Caco-2 (cell line): ENCODE measurements around the gene DNAAF5. TPM values are rescaled to one million over a fixed set of nuclear protein-coding genes. Genes with fewer than 3 reads are reported as not detected.

Source experiments
- BruUV-seq: library from RNA; stranded (reverse); fragments of 400-500 nt; replicated peaks from 2 replicates; lab custom pipeline; 2021; lab: Mats Ljungman, UMichigan
- CTCF ChIA-PET: fragments of 300-600 bp; sonication (Branson Sonifier 250); formaldehyde crosslinking; loops from one replicate; lab custom pipeline; 2022; ENCODE audit warnings: antibody characterized with exemption; lab: Charles Lee
- POLR2A ChIA-PET: fragments of 300-600 bp; sonication (Branson Sonifier 250); formaldehyde crosslinking; loops from one replicate; lab custom pipeline; 2022; ENCODE audit warnings: antibody characterized with exemption; lab: Charles Lee
- DNase-seq, 2 experiments: peaks; one replicate each; pipeline versions ENCODE4 v3.0.0 to v3.0.0-alpha.2; 2020 to 2022
- H3K27me3 ChIP-seq: replicated peaks from 2 replicates; pipeline ENCODE4 v1.6.0; 2011; ENCODE audit warnings: low read length; ENCODE audit not compliant: control insufficient read depth, insufficient read depth
- H3K36me3 ChIP-seq: 2 replicates; pipeline ENCODE4 v1.5.1; 2011; ENCODE audit warnings: low read length; ENCODE audit not compliant: control insufficient read depth, insufficient read depth
- H3K4me1 ChIP-seq: fragments of 250-450 bp; sonication (Bioruptor Pico); 2 replicates; pipeline ENCODE4 v1.5.1; 2020; ENCODE audit warnings: mild to moderate bottlenecking
- H3K4me3 ChIP-seq: 2 replicates; pipeline ENCODE4 v1.5.1; 2011; ENCODE audit warnings: low read depth, mild to moderate bottlenecking, control low read depth, low read length
- H3K9me3 ChIP-seq: fragments of 250-450 bp; sonication (Bioruptor Pico); 2 replicates; pipeline ENCODE4 v1.5.1; 2020; ENCODE audit warnings: mild to moderate bottlenecking, moderate library complexity
- H3K27ac Mint-ChIP-seq: one replicate; pipeline ENCODE4 v1.8.0; 2022; ENCODE audit warnings: mixed read lengths; ENCODE audit not compliant: unreplicated experiment
- H3K27me3 Mint-ChIP-seq: one replicate; pipeline ENCODE4 v1.8.0; 2022; ENCODE audit warnings: mixed read lengths; ENCODE audit not compliant: insufficient read depth, unreplicated experiment
- H3K36me3 Mint-ChIP-seq: one replicate; pipeline ENCODE4 v1.8.0; 2022; ENCODE audit warnings: mild to moderate bottlenecking, mixed read lengths; ENCODE audit not compliant: insufficient read depth, unreplicated experiment
- H3K4me1 Mint-ChIP-seq: one replicate; pipeline ENCODE4 v1.8.0; 2022; ENCODE audit warnings: low read depth, mixed read lengths; ENCODE audit not compliant: unreplicated experiment
- H3K4me3 Mint-ChIP-seq: one replicate; pipeline ENCODE4 v1.8.0; 2022; ENCODE audit warnings: mild to moderate bottlenecking, moderate library complexity, mixed read lengths; ENCODE audit not compliant: unreplicated experiment
- H3K9me3 Mint-ChIP-seq: one replicate; pipeline ENCODE4 v1.8.0; 2022; ENCODE audit warnings: mixed read lengths; ENCODE audit not compliant: unreplicated experiment
- intact Hi-C: fragments of 100-400 bp; cut with micrococcal nuclease; formaldehyde crosslinking; loops from one replicate; pipeline ENCODE4 v1.10.0; 2022; ENCODE audit not compliant: unreplicated experiment
- total RNA-seq: library from RNA; stranded (reverse); gene quantifications from 2 replicates; pipeline ENCODE4 v1.2.3, GENCODE V29; 2022
- TF ChIP-seq, protein P1 (sequence below), 2 experiments: fragments of 200-600 bp in 1 of 2; IDR thresholded peaks; 1 replicate in 1 of 2; 2 replicates in 1 of 2; pipeline versions ENCODE4 v1.5.1 to v1.8.0; 2011 to 2022; ENCODE audit warnings: antibody characterized with exemption in 1 of 2, control low read depth in 1 of 2, inconsistent platforms in 1 of 2, low read depth in 1 of 2, low read length in 1 of 2, mild to moderate bottlenecking in 1 of 2, moderate library complexity in 1 of 2; ENCODE audit not compliant: insufficient read depth in 1 of 2, severe bottlenecking in 1 of 2, unreplicated experiment in 1 of 2

DNAAF5 gene
- total RNA-seq, 1 experiment from 2014 or later = 51.4 TPM

DNA sequence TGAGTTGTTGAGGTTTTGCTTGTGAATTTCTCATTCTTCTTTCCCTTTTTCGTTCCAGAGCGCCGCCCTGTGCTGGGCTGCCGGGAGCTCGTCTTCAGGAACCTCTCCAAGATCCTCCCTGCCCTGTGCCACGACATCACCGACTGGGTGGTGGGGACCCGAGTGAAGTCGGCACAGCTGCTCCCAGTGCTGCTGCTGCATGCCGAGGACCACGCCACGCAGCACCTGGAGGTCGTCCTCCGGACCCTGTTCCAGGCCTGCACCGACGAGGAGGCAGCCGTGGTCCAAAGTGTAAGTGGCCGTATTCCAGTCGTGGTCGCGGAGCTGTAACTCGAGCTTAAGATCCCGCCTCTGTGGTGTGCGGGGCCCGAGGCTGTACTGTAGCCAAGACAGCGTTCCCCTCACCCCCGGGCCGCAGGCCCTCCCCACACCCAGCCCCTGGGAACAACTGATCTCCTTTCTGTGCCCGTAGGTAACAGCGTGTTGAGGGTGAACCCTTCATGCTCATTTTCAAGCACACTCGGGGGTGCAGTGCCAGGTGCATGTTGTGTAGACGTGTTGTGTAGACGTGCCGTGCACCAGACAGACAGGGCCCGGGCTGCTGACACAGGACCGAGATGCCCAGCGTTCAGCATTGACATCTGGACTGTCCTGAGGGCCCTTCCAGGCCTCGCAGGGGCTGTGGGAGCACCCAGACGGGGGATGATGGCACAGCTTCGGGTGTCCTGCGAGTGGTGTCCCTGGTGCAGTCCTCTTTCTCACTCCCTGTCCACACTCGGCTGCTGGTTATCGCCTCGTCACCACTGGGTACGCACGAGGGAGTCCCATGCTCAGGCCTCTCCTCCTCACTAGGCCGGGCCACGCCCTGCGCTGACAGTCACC, 28.3 kb downstream of the DNAAF5 start:
- no peaks in the 10 kb centered on the region for H3K9me3 ChIP-seq
- TF ChIP-seq, protein P1, sequence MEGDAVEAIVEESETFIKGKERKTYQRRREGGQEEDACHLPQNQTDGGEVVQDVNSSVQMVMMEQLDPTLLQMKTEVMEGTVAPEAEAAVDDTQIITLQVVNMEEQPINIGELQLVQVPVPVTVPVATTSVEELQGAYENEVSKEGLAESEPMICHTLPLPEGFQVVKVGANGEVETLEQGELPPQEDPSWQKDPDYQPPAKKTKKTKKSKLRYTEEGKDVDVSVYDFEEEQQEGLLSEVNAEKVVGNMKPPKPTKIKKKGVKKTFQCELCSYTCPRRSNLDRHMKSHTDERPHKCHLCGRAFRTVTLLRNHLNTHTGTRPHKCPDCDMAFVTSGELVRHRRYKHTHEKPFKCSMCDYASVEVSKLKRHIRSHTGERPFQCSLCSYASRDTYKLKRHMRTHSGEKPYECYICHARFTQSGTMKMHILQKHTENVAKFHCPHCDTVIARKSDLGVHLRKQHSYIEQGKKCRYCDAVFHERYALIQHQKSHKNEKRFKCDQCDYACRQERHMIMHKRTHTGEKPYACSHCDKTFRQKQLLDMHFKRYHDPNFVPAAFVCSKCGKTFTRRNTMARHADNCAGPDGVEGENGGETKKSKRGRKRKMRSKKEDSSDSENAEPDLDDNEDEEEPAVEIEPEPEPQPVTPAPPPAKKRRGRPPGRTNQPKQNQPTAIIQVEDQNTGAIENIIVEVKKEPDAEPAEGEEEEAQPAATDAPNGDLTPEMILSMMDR (IDR thresholded peaks at IDR 0.05; ENCODE audit: insufficient read depth in 1 of 2, low read depth in 1 of 2, low read length in 1 of 2, severe bottlenecking in 1 of 2, unreplicated experiment in 1 of 2) = no peak
- CTCF ChIA-PET = no interaction called here
- Mint-ChIP-seq H3K4me3 (no peak overlapping the region), H3K27ac (no peak overlapping the region), H3K27me3 (no peaks in the 10 kb centered on the region), H3K36me3 (peaks cover 62% of the 10 kb centered on the region), H3K4me1 (no peaks in the 10 kb centered on the region), H3K9me3 (no peaks in the 10 kb centered on the region)
- BruUV-seq = no TSS peak
- no peaks in the 10 kb centered on the region for H3K27me3 ChIP-seq
- H3K4me1 ChIP-seq = no peaks in the 10 kb centered on the region
- POLR2A ChIA-PET = no interaction called here
- intact Hi-C loops = no loop called here
- peaks cover 2% of the 10 kb centered on the region for H3K36me3 ChIP-seq
- no peak overlapping the region for H3K4me3 ChIP-seq
- no peak for DNase-seq

DNA sequence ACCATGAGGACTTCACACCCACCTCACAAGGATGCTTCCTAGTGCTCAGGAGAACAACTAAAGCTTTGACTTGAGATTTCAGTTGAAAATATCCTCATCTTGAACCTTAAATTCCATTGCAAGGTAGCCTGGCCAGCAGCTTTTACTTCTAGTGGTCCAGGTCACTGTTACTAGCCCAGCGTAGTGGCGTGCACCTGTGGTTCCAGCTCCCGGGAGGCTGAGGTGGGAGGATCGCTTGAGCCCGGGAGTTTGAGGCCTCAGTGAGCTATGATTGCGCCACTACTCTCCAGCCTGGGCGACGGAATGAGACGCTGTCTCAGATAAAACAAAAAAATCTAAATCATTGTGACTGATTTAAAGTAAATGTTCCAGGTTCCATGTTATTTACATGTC, 28.9 kb downstream of the DNAAF5 start:
- Histone ChIP-seq H3K4me3 (no peak overlapping the region), H3K27me3 (no peaks in the 10 kb centered on the region), H3K9me3 (no peaks in the 10 kb centered on the region), H3K36me3 (peaks cover 2% of the 10 kb centered on the region), H3K4me1 (no peaks in the 10 kb centered on the region)
- H3K27ac Mint-ChIP-seq = no peak overlapping the region
- no TSS peak for BruUV-seq
- H3K4me3 Mint-ChIP-seq = no peak overlapping the region
- H3K36me3 Mint-ChIP-seq = peaks cover 68% of the 10 kb centered on the region
- intact Hi-C loops = no loop called here
- no peaks in the 10 kb centered on the region for H3K4me1 Mint-ChIP-seq
- ChIA-PET CTCF (no interaction called here), POLR2A (no interaction called here)
- H3K27me3 Mint-ChIP-seq = no peaks in the 10 kb centered on the region
- no peaks in the 10 kb centered on the region for H3K9me3 Mint-ChIP-seq
- DNase-seq = no peak
- TF ChIP-seq, protein P1 (IDR thresholded peaks at IDR 0.05; ENCODE audit: insufficient read depth in 1 of 2, low read depth in 1 of 2, low read length in 1 of 2, severe bottlenecking in 1 of 2, unreplicated experiment in 1 of 2) = no peak

DNA sequence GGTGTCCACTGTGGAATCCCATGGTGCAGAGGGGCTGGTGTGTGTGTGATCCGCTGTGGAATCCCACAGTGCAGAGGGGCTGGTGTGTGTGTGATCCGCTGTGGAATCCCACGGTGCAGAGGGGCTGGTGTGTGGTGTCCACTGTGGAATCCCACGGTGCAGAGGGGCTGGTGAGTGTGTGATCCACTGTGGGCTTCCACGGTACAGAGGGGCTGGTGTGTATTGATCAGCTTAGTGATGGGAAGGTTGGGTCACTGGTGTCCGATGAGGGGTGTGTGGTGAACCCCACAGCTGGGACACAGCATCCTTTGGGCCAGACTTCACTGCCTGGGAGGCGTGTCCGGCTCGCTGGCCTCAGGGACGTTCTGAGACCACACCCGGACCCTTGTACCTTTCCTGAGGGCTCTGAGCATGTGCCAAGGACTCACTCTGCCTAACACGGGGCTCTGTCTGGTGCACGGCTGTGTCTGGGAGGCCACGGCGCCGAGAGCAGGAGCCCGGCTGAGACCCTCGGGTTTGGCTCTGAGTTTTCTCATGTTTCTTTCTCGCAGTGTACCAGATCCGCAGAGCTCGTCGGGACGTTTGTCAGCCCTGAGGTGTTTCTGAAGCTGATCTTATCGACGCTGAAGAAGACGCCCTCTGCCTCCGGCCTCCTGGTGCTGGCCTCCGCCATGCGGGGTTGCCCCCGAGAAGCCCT, 29.9 kb downstream of the DNAAF5 start:
- H3K4me3 Mint-ChIP-seq = no peak overlapping the region
- Histone ChIP-seq H3K27me3 (no peaks in the 10 kb centered on the region), H3K4me1 (no peaks in the 10 kb centered on the region), H3K4me3 (no peak overlapping the region), H3K9me3 (no peaks in the 10 kb centered on the region), H3K36me3 (peaks cover 2% of the 10 kb centered on the region; the same call in 1 of the 2 replicates)
- intact Hi-C loops = no loop called here
- H3K27ac Mint-ChIP-seq = no peak overlapping the region
- ChIA-PET POLR2A (no interaction called here), CTCF (no interaction called here)
- no peak for DNase-seq
- H3K27me3 Mint-ChIP-seq = no peaks in the 10 kb centered on the region
- TF ChIP-seq, protein P1 (IDR thresholded peaks at IDR 0.05; ENCODE audit: insufficient read depth in 1 of 2, low read depth in 1 of 2, low read length in 1 of 2, severe bottlenecking in 1 of 2, unreplicated experiment in 1 of 2) = no peak
- H3K4me1 Mint-ChIP-seq = no peaks in the 10 kb centered on the region
- BruUV-seq = no TSS peak
- peaks cover 69% of the 10 kb centered on the region for H3K36me3 Mint-ChIP-seq
- H3K9me3 Mint-ChIP-seq = no peaks in the 10 kb centered on the region
